Osteocyte (in vitro differentiated cells): ENCODE measurements around the gene KIF7. TPM values are rescaled to one million over a fixed set of nuclear protein-coding genes. Genes with fewer than 3 reads are reported as not detected.

Source experiments
- DNase-seq: peaks from one replicate; pipeline ENCODE4 v3.0.0; 2021; ENCODE audit warnings: mixed read lengths; ENCODE audit not compliant: unreplicated experiment; ENCODE audit errors: extremely low spot score
- H3K27ac Mint-ChIP-seq: one replicate; pipeline ENCODE4 v1.8.0; 2021; ENCODE audit warnings: mild to moderate bottlenecking, mixed read lengths; ENCODE audit not compliant: unreplicated experiment
- H3K27me3 Mint-ChIP-seq: one replicate; pipeline ENCODE4 v1.8.0; 2021; ENCODE audit warnings: mixed read lengths; ENCODE audit not compliant: unreplicated experiment
- H3K36me3 Mint-ChIP-seq: one replicate; pipeline ENCODE4 v1.8.0; 2021; ENCODE audit warnings: mixed read lengths; ENCODE audit not compliant: unreplicated experiment
- H3K4me1 Mint-ChIP-seq: one replicate; pipeline ENCODE4 v1.8.0; 2021; ENCODE audit warnings: mixed read lengths; ENCODE audit not compliant: unreplicated experiment
- H3K4me3 Mint-ChIP-seq: one replicate; pipeline ENCODE4 v1.8.0; 2021; ENCODE audit warnings: mild to moderate bottlenecking, moderate library complexity, mixed read lengths; ENCODE audit not compliant: unreplicated experiment
- H3K9me3 Mint-ChIP-seq: one replicate; pipeline ENCODE4 v1.8.0; 2021; ENCODE audit warnings: mixed read lengths; ENCODE audit not compliant: unreplicated experiment
- total RNA-seq: library from RNA; stranded (reverse); gene quantifications from 2 replicates; pipeline ENCODE4 v1.2.1, GENCODE V29; 2021
- TF ChIP-seq, protein P1 (sequence below): fragments of 200-600 bp; sonication (generic); IDR thresholded peaks from 2 replicates; pipeline ENCODE4 v1.5.0; 2021; ENCODE audit warnings: antibody characterized with exemption, mild to moderate bottlenecking, moderate library complexity

The KIF7 gene
- total RNA-seq, 1 donor from 2014 or later: 20.0 TPM

DNA sequence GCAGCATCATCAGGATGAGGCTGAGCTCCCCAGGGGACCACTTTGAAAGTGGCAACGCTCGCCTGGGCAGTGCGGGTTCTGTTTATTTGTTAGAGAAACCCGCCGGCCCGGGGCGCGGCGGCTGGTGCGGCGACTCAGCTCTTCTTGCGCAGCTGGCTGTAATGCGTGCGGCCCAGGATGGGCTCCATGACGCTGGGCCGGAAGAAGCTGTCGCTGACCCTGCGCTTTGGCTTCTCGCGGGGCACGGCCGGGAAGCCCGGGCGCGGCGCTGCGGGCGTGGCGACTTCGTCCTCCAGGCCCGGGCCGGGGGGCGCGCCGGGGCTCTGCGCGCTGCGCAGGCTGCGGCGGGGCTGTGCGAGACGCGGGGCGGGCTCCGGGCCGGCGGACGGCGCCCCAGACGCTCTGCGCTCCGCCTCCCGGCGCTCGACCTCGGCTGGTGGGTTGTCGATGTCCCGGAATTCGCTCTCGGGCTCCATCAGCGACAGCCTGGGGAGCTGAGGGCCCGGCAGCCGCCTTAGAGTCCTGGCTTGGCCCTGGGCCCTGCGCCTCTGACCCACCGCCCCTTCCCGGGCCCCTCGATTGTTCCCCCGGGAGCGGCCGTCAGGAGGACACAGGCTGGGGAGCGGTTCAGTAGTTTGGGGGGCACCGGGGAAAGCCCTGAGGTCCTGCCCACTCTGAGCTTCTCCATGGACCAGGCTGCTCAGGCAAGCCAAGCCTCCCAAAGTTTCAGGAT, 10.3 kb upstream of the KIF7 start:
- peaks cover 22% of the 10 kb centered on the region for H3K4me1 Mint-ChIP-seq
- H3K27ac Mint-ChIP-seq: peak overlapping the region; percentile 78
- peaks cover 2% of the 10 kb centered on the region for H3K27me3 Mint-ChIP-seq
- TF ChIP-seq, protein P1, sequence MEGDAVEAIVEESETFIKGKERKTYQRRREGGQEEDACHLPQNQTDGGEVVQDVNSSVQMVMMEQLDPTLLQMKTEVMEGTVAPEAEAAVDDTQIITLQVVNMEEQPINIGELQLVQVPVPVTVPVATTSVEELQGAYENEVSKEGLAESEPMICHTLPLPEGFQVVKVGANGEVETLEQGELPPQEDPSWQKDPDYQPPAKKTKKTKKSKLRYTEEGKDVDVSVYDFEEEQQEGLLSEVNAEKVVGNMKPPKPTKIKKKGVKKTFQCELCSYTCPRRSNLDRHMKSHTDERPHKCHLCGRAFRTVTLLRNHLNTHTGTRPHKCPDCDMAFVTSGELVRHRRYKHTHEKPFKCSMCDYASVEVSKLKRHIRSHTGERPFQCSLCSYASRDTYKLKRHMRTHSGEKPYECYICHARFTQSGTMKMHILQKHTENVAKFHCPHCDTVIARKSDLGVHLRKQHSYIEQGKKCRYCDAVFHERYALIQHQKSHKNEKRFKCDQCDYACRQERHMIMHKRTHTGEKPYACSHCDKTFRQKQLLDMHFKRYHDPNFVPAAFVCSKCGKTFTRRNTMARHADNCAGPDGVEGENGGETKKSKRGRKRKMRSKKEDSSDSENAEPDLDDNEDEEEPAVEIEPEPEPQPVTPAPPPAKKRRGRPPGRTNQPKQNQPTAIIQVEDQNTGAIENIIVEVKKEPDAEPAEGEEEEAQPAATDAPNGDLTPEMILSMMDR: no peak
- no peaks in the 10 kb centered on the region for H3K36me3 Mint-ChIP-seq
- peak overlapping the region; percentile 59 for H3K4me3 Mint-ChIP-seq
- no peak for DNase-seq
- no peaks in the 10 kb centered on the region for H3K9me3 Mint-ChIP-seq

GRCh38 chr15:89664441-89665350, 9.4 kb upstream of the KIF7 start:
- Mint-ChIP-seq H3K27ac (peak overlapping the region; percentile 78), H3K4me3 (peak overlapping the region; percentile 53), H3K4me1 (peaks cover 22% of the 10 kb centered on the region), H3K9me3 (no peaks in the 10 kb centered on the region), H3K36me3 (no peaks in the 10 kb centered on the region), H3K27me3 (peaks cover 2% of the 10 kb centered on the region)
- no peak for DNase-seq
- TF ChIP-seq, protein P1: no peak

GRCh38 chr15:89662893-89663626, 7.8 kb upstream of the KIF7 start:
- Mint-ChIP-seq H3K4me3 (no peak overlapping the region), H3K27ac (peak overlapping the region; percentile 92), H3K9me3 (no peaks in the 10 kb centered on the region), H3K36me3 (no peaks in the 10 kb centered on the region), H3K4me1 (peaks cover 22% of the 10 kb centered on the region), H3K27me3 (peaks cover 2% of the 10 kb centered on the region)
- TF ChIP-seq, protein P1: no peak
- no peak for DNase-seq

DNA sequence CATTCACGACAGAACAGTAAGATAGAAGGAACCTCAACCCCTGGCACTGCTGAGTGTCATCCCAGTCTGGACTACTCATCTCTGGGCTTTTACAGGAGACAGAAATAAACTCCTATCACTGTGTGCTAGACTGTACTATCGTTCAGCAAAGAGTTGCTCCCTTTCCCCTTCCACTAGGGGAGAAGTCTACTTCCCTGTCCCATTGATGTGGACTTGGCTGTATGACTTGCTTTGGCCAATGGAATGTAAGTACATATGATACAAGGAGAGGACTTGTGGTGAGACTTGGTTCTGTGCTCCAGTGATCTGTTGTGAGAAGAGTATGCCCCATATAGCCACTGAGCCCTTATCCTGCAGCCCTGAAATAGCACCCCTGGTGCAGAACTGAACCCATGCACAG, 5.3 kb upstream of the KIF7 start:
- no peak overlapping the region for H3K4me3 Mint-ChIP-seq
- no peaks in the 10 kb centered on the region for H3K36me3 Mint-ChIP-seq
- H3K27ac Mint-ChIP-seq: no peak overlapping the region
- no peaks in the 10 kb centered on the region for H3K9me3 Mint-ChIP-seq
- peaks cover 24% of the 10 kb centered on the region for H3K4me1 Mint-ChIP-seq
- H3K27me3 Mint-ChIP-seq: peaks cover 2% of the 10 kb centered on the region
- TF ChIP-seq, protein P1: no peak
- DNase-seq: no peak
